ENCODE data around the gene TRIM33. TPM values are rescaled to one million over a fixed set of nuclear protein-coding genes. Genes with fewer than 3 reads are reported as not detected.

Gene TRIM33
- total RNA-seq, 1 experiment from 2014 or later = 53.8 TPM

DNA sequence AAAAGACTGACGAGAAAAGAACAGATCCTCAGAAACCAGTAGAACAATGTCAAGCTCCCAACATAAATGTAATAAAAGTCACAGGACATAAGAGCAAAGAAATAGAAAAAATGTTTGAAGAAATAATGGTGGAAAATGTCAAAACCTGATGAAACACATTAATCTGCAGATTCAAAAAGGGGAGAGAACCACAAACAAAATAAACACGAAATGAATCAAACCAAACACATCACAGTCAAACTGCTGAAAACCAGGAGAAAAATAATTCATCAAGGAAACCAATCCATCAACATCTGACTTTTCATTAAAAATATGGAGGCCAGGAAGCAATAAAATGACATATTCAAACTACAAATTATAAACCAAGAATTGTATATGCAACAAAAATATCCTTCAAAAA, 31.9 kb downstream of the TRIM33 start:
- Histone ChIP-seq H2AFZ (ENCODE audit: low read length) (no peak overlapping the region), H3K4ac (ENCODE audit: low read depth, low read length) (no peak overlapping the region), H3K23ac (ENCODE audit: insufficient read length, low read depth, low read length) (no peak overlapping the region), H4K5ac (ENCODE audit: insufficient read length, low read depth, low read length) (no peak overlapping the region), H4K20me1 (ENCODE audit: control insufficient read depth, insufficient read depth, insufficient read length) (no peaks in the 10 kb centered on the region), H3K23me2 (ENCODE audit: insufficient read length, low read depth, low read length, poor library complexity, severe bottlenecking) (no peaks in the 10 kb centered on the region), H3K56ac (ENCODE audit: insufficient read length, low read depth, low read length) (no peak overlapping the region), H3K27me3 (ENCODE audit: insufficient read depth, low read length) (no peaks in the 10 kb centered on the region), H3K4me2 (ENCODE audit: insufficient read depth, insufficient read length, low read length) (no peak overlapping the region), H2BK5ac (ENCODE audit: insufficient read length, low read length) (no peak overlapping the region), H2BK120ac (ENCODE audit: low read depth, low read length, poor library complexity, severe bottlenecking) (no peak overlapping the region), H2BK20ac (ENCODE audit: low read depth, low read length, poor library complexity, severe bottlenecking) (no peak overlapping the region), H4K8ac (replicated peaks; ENCODE audit: insufficient read length, low read depth, low read length) (no peak overlapping the region), H3K9ac (ENCODE audit: extremely low read depth, insufficient read length, low read length) (no peak overlapping the region), H3K18ac (ENCODE audit: insufficient read length, low read depth, low read length) (no peak overlapping the region), H3K79me1 (ENCODE audit: insufficient read depth, low read depth, low read length, poor library complexity, severe bottlenecking) (no peaks in the 10 kb centered on the region), H3K14ac (ENCODE audit: insufficient read depth, low read length) (no peak overlapping the region), H2BK12ac (ENCODE audit: insufficient read length, low read depth, low read length) (no peak overlapping the region), H2AK5ac (ENCODE audit: insufficient read length, low read length) (no peak overlapping the region), H3K27ac (ENCODE audit: insufficient read length, low read depth, low read length) (no peak overlapping the region), H2BK15ac (ENCODE audit: low read depth, low read length) (no peak overlapping the region), H3K79me2 (ENCODE audit: insufficient read depth, low read length) (peaks cover 23% of the 10 kb centered on the region; the same call in 1 of the 2 replicates), H3T11ph (ENCODE audit: low read length) (no peak overlapping the region), H3K9me3 (ENCODE audit: control insufficient read depth, low read depth, low read length) (no peaks in the 10 kb centered on the region), H4K91ac (ENCODE audit: insufficient read length, low read depth, low read length) (no peak overlapping the region), H3K4me1 (ENCODE audit: insufficient read depth, low read length) (0 out of 2 replicates have a peak, but pooled peaks cover 2% of the 10 kb centered on the region)
- Mint-ChIP-seq H3K36me3 (ENCODE audit: insufficient read depth in 1 of 3, low read depth in 3 of 3) (peaks cover 22 to 36% (median 28%) of the 10 kb centered on the region in 3 experiments), H3K9me3 (peaks cover 17 to 21% of the 10 kb centered on the region in 2 experiments), H3K4me3 (no peak overlapping the region), H3K4me1 (peaks cover 16 to 33% of the 10 kb centered on the region in 2 experiments), H3K27ac (peak overlapping the region in 1 of 3 experiments; percentile 9; a peak in 3 of 7 replicates), H3K27me3 (ENCODE audit: low read depth) (no peaks in the 10 kb centered on the region)
- TF ChIP-seq, protein P1, sequence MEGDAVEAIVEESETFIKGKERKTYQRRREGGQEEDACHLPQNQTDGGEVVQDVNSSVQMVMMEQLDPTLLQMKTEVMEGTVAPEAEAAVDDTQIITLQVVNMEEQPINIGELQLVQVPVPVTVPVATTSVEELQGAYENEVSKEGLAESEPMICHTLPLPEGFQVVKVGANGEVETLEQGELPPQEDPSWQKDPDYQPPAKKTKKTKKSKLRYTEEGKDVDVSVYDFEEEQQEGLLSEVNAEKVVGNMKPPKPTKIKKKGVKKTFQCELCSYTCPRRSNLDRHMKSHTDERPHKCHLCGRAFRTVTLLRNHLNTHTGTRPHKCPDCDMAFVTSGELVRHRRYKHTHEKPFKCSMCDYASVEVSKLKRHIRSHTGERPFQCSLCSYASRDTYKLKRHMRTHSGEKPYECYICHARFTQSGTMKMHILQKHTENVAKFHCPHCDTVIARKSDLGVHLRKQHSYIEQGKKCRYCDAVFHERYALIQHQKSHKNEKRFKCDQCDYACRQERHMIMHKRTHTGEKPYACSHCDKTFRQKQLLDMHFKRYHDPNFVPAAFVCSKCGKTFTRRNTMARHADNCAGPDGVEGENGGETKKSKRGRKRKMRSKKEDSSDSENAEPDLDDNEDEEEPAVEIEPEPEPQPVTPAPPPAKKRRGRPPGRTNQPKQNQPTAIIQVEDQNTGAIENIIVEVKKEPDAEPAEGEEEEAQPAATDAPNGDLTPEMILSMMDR (conservative IDR thresholded peaks at IDR 0.05) = no peak
- no CpG with 5 or more reads among the region's 2 CpGs for WGBS (ENCODE audit: extremely low coverage, insufficient read length, low lambda C conversion rate)
- no peak for DNase-seq

All from H9 (cell line).